Adrenal gland (tissue), 12 donors: Measurements from ENCODE around the gene EIF4E1B. TPM values are rescaled to one million over a fixed set of nuclear protein-coding genes. Genes with fewer than 3 reads are reported as not detected.

Experiments
- DNase-seq, 7 donors: peaks; one replicate each; pipeline ENCODE4 v3.0.0-alpha.2; 2019 to 2020
- H3K27ac ChIP-seq, 5 donors: fragments of 200-600 bp; sonication (generic) in 4 of 5; 1 replicate in 3 of 5; 2 replicates in 2 of 5; pipeline versions ENCODE4 v1.5.1 to v1.8.0; 2016 to 2020; ENCODE audit warnings: mild to moderate bottlenecking in 1 of 5
- H3K27me3 ChIP-seq: fragments of 200-600 bp; 2 replicates; pipeline ENCODE4 v1.8.0; 2021
- H3K36me3 ChIP-seq, 2 donors: fragments of 200-600 bp; replicated peaks in 1 of 2; 1 replicate in 1 of 2; 2 replicates in 1 of 2; pipeline versions ENCODE4 v1.5.1 to v1.8.0; 2018 to 2022
- H3K4me1 ChIP-seq, 2 donors: fragments of 200-600 bp; replicated peaks in 1 of 2; 1 replicate in 1 of 2; 2 replicates in 1 of 2; pipeline versions ENCODE4 v1.5.1 to v1.8.0; 2018 to 2021
- H3K4me3 ChIP-seq, 4 donors: fragments of 200-600 bp; sonication (generic) in 3 of 4; one replicate each; pipeline ENCODE4 v1.5.1; 2016 to 2018
- H3K9me3 ChIP-seq, 3 donors: fragments of 200-600 bp; sonication (generic) in 1 of 3; replicated peaks in 1 of 3; 1 replicate in 2 of 3; 2 replicates in 1 of 3; pipeline versions ENCODE4 v1.5.1 to v1.8.0; 2016 to 2021
- CTCF ChIP-seq, 6 experiments: fragments of 450-650 bp in 4 of 6; fragments of 200-600 bp in 2 of 6; sonication (generic) in 1 of 6; IDR thresholded peaks; 1 replicate in 5 of 6; 2 replicates in 1 of 6; pipeline versions ENCODE4 v1.5.1 to v1.8.0; 2016 to 2021; ENCODE audit warnings: antibody characterized with exemption in 6 of 6, mild to moderate bottlenecking in 2 of 6, moderate library complexity in 1 of 6
- POLR2A ChIP-seq, 2 donors: fragments of 450-650 bp; IDR thresholded peaks; one replicate each; pipeline ENCODE4 v1.6.1; 2017; ENCODE audit warnings: antibody characterized with exemption in 2 of 2, mild to moderate bottlenecking in 2 of 2, moderate library complexity in 1 of 2
- WGBS, 4 donors: extraction: QIAGEN DNeasy Blood & Tissue Kit in 2 of 4; methylation state at CpG; one replicate each; pipeline versions ENCODE4 v1.1.5 to v1.1.7; 2013 to 2017; 5-methylcytosine and 5-hydroxymethylcytosine counted together
- intact Hi-C, 2 donors: fragments of 100-400 bp; cut with DNase I; formaldehyde crosslinking; loops; one replicate each; pipeline versions ENCODE4 v1.14.1 to v1.15.0; 2022 to 2023
- polyA plus RNA-seq, 3 donors: library from polyadenylated mRNA; stranded (reverse); fragments of 200-250 nt in 2 of 3; fragments of 350-450 nt in 1 of 3; fragmentation: Illumina TruSeq in 1 of 3; extraction: RNeasy Lipid Tissue Mini Kit (QIAGEN cat#74804) in 1 of 3; gene quantifications; one replicate each; pipeline ENCODE4 v1.2.3, GENCODE V29; 2013 to 2014
- total RNA-seq, 9 donors: library from RNA; depleted of rRNA in 4 of 9; stranded (reverse); fragments of >200 nt in 4 of 9; fragments of 120-200 nt in 1 of 9; fragmentation: NEBNext Ultra II Directional in 1 of 9; extraction: Animal tissue kit (Norgen Biotek cat#: 25700) in 1 of 9; gene quantifications; one replicate each; pipeline versions ENCODE4 v1.1.0 to v1.2.4, GENCODE V29; 2013 to 2023
- donor health status: healthy with polysubstance abuse.
- donor health status: Bipolar disorder and iron deficiency.
- donor health status: DM: yes; HTN: yes; CAD: no.
- donor health status: DM: no; HTN: no; CAD: no.
- donor health status: DM: no; HTN: no; CAD: no.
- donor health status: DM: yes; HTN: yes; CAD: no.

EIF4E1B gene
- total and polyA plus RNA-seq, 12 donors, result 0.24 to 0.44 (median 0.28) TPM; not detected in 7

GRCh38 chr5:176632745-176633144 lies 2.3 kb downstream of the EIF4E1B start:
- intact Hi-C loops, result no loop called here

GRCh38 chr5:176633598-176633997 lies 3.1 kb downstream of the EIF4E1B start:
- Histone ChIP-seq H3K4me3 (no peak overlapping the region), H3K27ac (no peak overlapping the region), H3K9me3 (no peaks in the 10 kb centered on the region), H3K4me1 (peaks cover 8 to 16% of the 10 kb centered on the region in 2 donors), H3K36me3 (no peaks in the 10 kb centered on the region), H3K27me3 (peaks cover 35% of the 10 kb centered on the region)
- TF ChIP-seq CTCF (IDR thresholded peaks at IDR 0.05), result no peak
- no peak for TF ChIP-seq POLR2A (IDR thresholded peaks at IDR 0.05)
- 19 to 35% (median 23%) methylated on average over 6 of the region's 6 CpGs for WGBS, 4 donors
- intact Hi-C loops, result no loop called here
- no peak for DNase-seq

More at GRCh38 chr5:176632745-176633144, 2.3 kb downstream of the EIF4E1B start:
- DNase-seq, result no peak
- H3K9me3 ChIP-seq, result no peaks in the 10 kb centered on the region
- H3K36me3 ChIP-seq, result no peaks in the 10 kb centered on the region
- no peak overlapping the region for H3K27ac ChIP-seq
- 79 to 100% (median 95%) methylated on average over 1 to 2 of the region's 2 CpGs for WGBS, 4 donors
- H3K27me3 ChIP-seq, result peaks cover 35% of the 10 kb centered on the region
- peaks cover 8 to 16% of the 10 kb centered on the region in 2 donors for H3K4me1 ChIP-seq
- TF ChIP-seq CTCF (IDR thresholded peaks at IDR 0.05) (no peak), POLR2A (IDR thresholded peaks at IDR 0.05) (no peak)
- no peak overlapping the region for H3K4me3 ChIP-seq

GRCh38 chr5:176636426-176636825 lies 6.0 kb downstream of the EIF4E1B start:
- no peaks in the 10 kb centered on the region for H3K36me3 ChIP-seq
- no peak for TF ChIP-seq POLR2A (IDR thresholded peaks at IDR 0.05)
- no peak for TF ChIP-seq CTCF (IDR thresholded peaks at IDR 0.05)
- H3K4me1 ChIP-seq, result no peaks in the 10 kb centered on the region
- H3K4me3 ChIP-seq, result no peak overlapping the region
- DNase-seq, result no peak
- 56 to 84% (median 63%) methylated on average over 8 to 9 of the region's 9 CpGs for WGBS, 4 donors
- no peaks in the 10 kb centered on the region for H3K9me3 ChIP-seq
- intact Hi-C loops, result no loop called here
- no peak overlapping the region for H3K27ac ChIP-seq
- peaks cover 13% of the 10 kb centered on the region for H3K27me3 ChIP-seq

GRCh38 chr5:176637556-176637955 lies 7.1 kb downstream of the EIF4E1B start:
- intact Hi-C loops, result no loop called here
- Histone ChIP-seq H3K4me1 (no peaks in the 10 kb centered on the region), H3K4me3 (no peak overlapping the region), H3K27ac (no peak overlapping the region), H3K9me3 (no peaks in the 10 kb centered on the region), H3K27me3 (peaks cover 3% of the 10 kb centered on the region), H3K36me3 (no peaks in the 10 kb centered on the region)
- no peak for DNase-seq
- TF ChIP-seq POLR2A (IDR thresholded peaks at IDR 0.05) (no peak), CTCF (IDR thresholded peaks at IDR 0.05) (no peak)
- 26 to 30% (median 28%) methylated on average over 4 of the region's 4 CpGs for WGBS, 4 donors
